ENCODE data around the gene ANAPC15.

DNA sequence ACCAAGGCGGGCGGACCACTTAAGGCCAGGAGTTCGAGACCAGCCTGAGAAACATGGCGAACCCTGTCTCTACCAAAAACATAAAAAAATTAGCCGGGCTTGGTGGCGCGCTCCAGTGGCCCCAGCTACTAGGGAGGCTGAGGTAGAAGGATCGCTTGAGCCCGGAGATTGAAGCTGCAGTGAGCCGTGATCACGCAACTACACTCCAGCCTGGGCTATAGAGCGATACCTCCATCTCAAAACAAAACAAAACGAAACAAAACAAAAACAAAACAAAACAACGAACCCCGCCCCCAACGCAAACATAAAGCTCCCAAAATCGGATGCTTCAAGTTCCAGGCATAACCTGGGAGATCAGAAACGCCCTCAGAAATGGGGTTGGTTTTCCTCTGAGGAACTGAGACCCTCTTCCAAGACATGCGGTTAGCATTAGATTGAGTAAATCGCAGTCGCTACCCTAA lies 31.3 kb downstream of the ANAPC15 start:
- TF ChIP-seq, protein P1, sequence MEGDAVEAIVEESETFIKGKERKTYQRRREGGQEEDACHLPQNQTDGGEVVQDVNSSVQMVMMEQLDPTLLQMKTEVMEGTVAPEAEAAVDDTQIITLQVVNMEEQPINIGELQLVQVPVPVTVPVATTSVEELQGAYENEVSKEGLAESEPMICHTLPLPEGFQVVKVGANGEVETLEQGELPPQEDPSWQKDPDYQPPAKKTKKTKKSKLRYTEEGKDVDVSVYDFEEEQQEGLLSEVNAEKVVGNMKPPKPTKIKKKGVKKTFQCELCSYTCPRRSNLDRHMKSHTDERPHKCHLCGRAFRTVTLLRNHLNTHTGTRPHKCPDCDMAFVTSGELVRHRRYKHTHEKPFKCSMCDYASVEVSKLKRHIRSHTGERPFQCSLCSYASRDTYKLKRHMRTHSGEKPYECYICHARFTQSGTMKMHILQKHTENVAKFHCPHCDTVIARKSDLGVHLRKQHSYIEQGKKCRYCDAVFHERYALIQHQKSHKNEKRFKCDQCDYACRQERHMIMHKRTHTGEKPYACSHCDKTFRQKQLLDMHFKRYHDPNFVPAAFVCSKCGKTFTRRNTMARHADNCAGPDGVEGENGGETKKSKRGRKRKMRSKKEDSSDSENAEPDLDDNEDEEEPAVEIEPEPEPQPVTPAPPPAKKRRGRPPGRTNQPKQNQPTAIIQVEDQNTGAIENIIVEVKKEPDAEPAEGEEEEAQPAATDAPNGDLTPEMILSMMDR (IDR thresholded peaks at IDR 0.05 in 4 of 5, conservative IDR thresholded peaks at IDR 0.05 in 1 of 5), result no peak
- no peak for TF ChIP-seq POLR2A (IDR thresholded peaks at IDR 0.05)
